Suprapubic skin (tissue), 4 donors: ENCODE results near the gene RPS6KA2. TPM values are rescaled to one million over a fixed set of nuclear protein-coding genes. Genes with fewer than 3 reads are reported as not detected.

Experiments used
- DNase-seq, 2 donors: peaks; one replicate each; pipeline ENCODE4 v3.0.0-alpha.2; 2019; ENCODE audit warnings: low spot score in 2 of 2
- H3K27ac ChIP-seq: fragments of 200-600 bp; sonication (generic); one replicate; pipeline ENCODE4 v1.5.1; 2019
- H3K27me3 ChIP-seq: fragments of 200-600 bp; sonication (generic); one replicate; pipeline ENCODE4 v1.5.1; 2019
- H3K36me3 ChIP-seq: fragments of 200-600 bp; sonication (generic); one replicate; pipeline ENCODE4 v1.5.1; 2019
- H3K4me1 ChIP-seq: fragments of 200-600 bp; sonication (generic); one replicate; pipeline ENCODE4 v1.5.1; 2019
- H3K4me3 ChIP-seq: fragments of 200-600 bp; sonication (generic); one replicate; pipeline ENCODE4 v1.5.1; 2019; ENCODE audit warnings: mild to moderate bottlenecking
- H3K9me3 ChIP-seq: fragments of 200-600 bp; sonication (generic); one replicate; pipeline ENCODE4 v1.5.1; 2019
- EP300 ChIP-seq: sonication (generic); formaldehyde crosslinking; IDR thresholded peaks from one replicate; pipeline ENCODE4 v1.6.1; 2017; ENCODE audit warnings: antibody characterized with exemption
- POLR2A ChIP-seq, 2 donors: fragments of 450-650 bp; IDR thresholded peaks; one replicate each; pipeline ENCODE4 v1.6.1; 2017; ENCODE audit warnings: antibody characterized with exemption in 2 of 2, mild to moderate bottlenecking in 2 of 2, moderate library complexity in 2 of 2
- POLR2AphosphoS5 ChIP-seq, 3 donors: sonication (generic); formaldehyde crosslinking; IDR thresholded peaks; one replicate each; pipeline ENCODE4 v1.6.1; 2017; ENCODE audit warnings: antibody characterized with exemption in 3 of 3
- WGBS: methylation state at CpG from one replicate; pipeline ENCODE4 v1.1.5; 2018; 5-methylcytosine and 5-hydroxymethylcytosine counted together
- total RNA-seq, 4 donors: library from RNA; depleted of rRNA; stranded (reverse); fragments of >200 nt; gene quantifications; one replicate each; pipeline ENCODE4 v1.1.0, GENCODE V29; 2016
- TF ChIP-seq, protein P1 (sequence below), 2 donors: fragments of 200-600 bp in 1 of 2; fragments of 450-650 bp in 1 of 2; sonication (generic) in 1 of 2; IDR thresholded peaks; one replicate each; pipeline ENCODE4 v1.5.1; 2016 to 2019; ENCODE audit warnings: antibody characterized with exemption in 2 of 2, mild to moderate bottlenecking in 1 of 2, moderate library complexity in 1 of 2

The RPS6KA2 gene
- total RNA-seq, 4 donors from 2014 or later, result 24.2 to 38.5 (median 32.3) TPM

DNA sequence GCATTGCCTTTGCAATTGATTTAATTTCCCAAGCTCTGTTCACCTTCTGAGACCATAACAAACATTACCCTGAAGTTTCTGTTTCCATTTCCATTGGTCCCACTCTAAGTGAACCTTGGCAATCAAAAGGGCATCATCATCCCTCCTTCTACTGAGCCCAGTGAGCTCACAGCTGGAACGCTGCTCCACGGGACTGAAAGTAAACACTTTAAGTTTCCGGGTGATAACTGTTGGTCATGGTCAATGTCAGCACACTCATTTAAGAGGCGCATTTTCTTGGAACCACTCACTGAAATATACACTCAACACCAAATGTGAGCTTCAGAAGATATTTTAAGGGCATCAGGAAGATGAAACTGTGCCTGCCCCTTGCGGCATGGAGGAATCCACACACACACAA is 37.1 kb upstream of the RPS6KA2 start:
- Histone ChIP-seq H3K27ac (no peak overlapping the region), H3K4me3 (no peak overlapping the region), H3K36me3 (no peaks in the 10 kb centered on the region), H3K27me3 (peaks cover 8% of the 10 kb centered on the region), H3K9me3 (no peaks in the 10 kb centered on the region), H3K4me1 (no peaks in the 10 kb centered on the region)
- peak in 1 of 2 donors; percentile 37 for DNase-seq
- WGBS, result 94% methylated on average over 5 of the region's 5 CpGs
- TF ChIP-seq, protein P1, sequence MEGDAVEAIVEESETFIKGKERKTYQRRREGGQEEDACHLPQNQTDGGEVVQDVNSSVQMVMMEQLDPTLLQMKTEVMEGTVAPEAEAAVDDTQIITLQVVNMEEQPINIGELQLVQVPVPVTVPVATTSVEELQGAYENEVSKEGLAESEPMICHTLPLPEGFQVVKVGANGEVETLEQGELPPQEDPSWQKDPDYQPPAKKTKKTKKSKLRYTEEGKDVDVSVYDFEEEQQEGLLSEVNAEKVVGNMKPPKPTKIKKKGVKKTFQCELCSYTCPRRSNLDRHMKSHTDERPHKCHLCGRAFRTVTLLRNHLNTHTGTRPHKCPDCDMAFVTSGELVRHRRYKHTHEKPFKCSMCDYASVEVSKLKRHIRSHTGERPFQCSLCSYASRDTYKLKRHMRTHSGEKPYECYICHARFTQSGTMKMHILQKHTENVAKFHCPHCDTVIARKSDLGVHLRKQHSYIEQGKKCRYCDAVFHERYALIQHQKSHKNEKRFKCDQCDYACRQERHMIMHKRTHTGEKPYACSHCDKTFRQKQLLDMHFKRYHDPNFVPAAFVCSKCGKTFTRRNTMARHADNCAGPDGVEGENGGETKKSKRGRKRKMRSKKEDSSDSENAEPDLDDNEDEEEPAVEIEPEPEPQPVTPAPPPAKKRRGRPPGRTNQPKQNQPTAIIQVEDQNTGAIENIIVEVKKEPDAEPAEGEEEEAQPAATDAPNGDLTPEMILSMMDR (IDR thresholded peaks at IDR 0.05), result no peak
- TF ChIP-seq POLR2AphosphoS5 (IDR thresholded peaks at IDR 0.05) (no peak), POLR2A (IDR thresholded peaks at IDR 0.05) (no peak), EP300 (no peak)

DNA sequence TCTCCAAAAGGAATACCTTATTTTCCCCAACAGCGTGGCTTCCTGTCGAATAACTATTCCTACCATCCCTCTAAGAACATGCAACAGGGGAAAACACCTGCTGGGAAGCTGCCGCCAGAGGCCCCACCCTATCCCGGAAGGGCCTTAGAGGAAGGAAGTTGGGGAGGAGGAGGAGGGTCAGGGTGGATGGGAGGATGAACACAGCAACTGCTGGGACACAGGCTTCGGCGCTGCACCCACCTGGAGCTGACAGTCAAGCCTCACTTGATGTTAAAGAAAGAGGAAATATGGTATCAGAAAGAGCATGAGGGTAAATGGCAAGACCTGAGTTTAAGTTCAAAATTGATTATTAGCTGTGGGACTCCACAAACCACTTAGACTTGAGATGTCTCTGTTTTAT is 36.5 kb upstream of the RPS6KA2 start:
- Histone ChIP-seq H3K9me3 (no peaks in the 10 kb centered on the region), H3K27me3 (peaks cover 5% of the 10 kb centered on the region), H3K36me3 (no peaks in the 10 kb centered on the region), H3K4me1 (no peaks in the 10 kb centered on the region), H3K27ac (no peak overlapping the region), H3K4me3 (no peak overlapping the region)
- WGBS, result 57% methylated on average over 6 of the region's 6 CpGs
- no peak for DNase-seq
- no peak for TF ChIP-seq POLR2AphosphoS5 (IDR thresholded peaks at IDR 0.05)
- no peak for TF ChIP-seq POLR2A (IDR thresholded peaks at IDR 0.05)
- TF ChIP-seq, protein P1 (IDR thresholded peaks at IDR 0.05), result no peak
- TF ChIP-seq EP300, result no peak

DNA sequence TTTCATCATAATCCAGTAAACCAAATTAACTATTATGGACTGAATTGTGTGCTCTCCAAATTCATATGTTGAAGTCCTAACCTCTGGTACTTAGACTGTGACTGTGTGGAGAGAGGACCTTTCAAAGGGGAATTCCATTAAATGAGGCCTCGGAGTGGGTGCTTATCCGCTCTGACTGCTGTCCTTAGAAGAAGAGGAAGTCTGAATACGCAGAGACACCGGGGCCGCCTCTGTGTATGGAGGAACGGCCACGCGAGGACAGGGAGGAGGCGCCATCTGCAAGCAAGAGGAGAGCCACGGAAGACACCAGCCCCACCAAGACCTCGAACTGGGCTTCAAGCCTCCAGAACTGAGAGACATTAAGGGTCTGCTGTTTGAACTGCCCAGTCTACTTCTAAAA is 35.6 kb upstream of the RPS6KA2 start:
- no peaks in the 10 kb centered on the region for H3K36me3 ChIP-seq
- no peaks in the 10 kb centered on the region for H3K9me3 ChIP-seq
- TF ChIP-seq, protein P1 (IDR thresholded peaks at IDR 0.05), result no peak
- no peak for TF ChIP-seq POLR2AphosphoS5 (IDR thresholded peaks at IDR 0.05)
- TF ChIP-seq POLR2A (IDR thresholded peaks at IDR 0.05), result no peak
- TF ChIP-seq EP300, result no peak
- 80% methylated on average over 11 of the region's 11 CpGs for WGBS
- no peak overlapping the region for H3K27ac ChIP-seq
- no peak overlapping the region for H3K4me3 ChIP-seq
- peaks cover under 1% of the 10 kb centered on the region for H3K27me3 ChIP-seq
- DNase-seq, result no peak
- no peaks in the 10 kb centered on the region for H3K4me1 ChIP-seq

DNA sequence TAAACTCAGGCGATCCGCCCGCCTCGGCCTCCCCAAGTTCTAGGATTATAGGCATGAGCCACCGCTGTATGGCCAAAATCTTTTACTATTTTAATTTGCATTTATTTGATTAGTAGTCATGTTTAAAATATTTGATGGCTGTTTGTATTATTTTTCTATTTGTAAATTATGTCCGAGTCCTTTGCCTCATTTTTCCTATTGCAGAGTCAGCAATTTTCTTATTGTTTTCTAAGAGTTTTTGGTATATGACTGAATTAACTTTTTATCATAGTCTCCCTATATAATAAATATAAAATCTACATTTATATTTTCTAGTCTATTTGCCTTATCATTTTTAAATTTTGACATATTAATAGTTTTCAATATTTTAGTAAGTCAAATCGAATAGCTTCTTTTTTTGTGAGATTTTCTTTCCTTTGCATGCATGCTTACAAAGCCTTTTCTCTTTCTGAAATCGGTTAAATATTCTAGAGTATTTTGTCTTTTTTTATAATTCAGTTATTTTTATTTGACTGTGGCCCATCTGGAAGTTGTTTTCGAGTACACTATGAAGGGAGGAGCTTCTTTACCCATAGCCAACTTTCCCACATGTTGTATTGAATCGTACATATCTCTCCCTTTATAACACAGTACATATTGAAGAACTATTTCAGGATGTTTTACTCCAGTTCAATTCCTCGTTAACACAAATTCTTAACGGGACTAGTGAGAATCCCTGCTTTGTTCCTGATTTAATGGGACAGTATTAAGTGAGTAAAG is 34.5 kb upstream of the RPS6KA2 start:
- Histone ChIP-seq H3K27ac (no peak overlapping the region), H3K4me1 (no peaks in the 10 kb centered on the region), H3K9me3 (no peaks in the 10 kb centered on the region), H3K27me3 (peaks cover 6% of the 10 kb centered on the region), H3K4me3 (no peak overlapping the region), H3K36me3 (no peaks in the 10 kb centered on the region)
- 72% methylated on average over 12 of the region's 12 CpGs for WGBS
- TF ChIP-seq EP300 (no peak), POLR2A (IDR thresholded peaks at IDR 0.05) (no peak), POLR2AphosphoS5 (IDR thresholded peaks at IDR 0.05) (no peak)
- TF ChIP-seq, protein P1 (IDR thresholded peaks at IDR 0.05), result no peak
- no peak for DNase-seq

DNA sequence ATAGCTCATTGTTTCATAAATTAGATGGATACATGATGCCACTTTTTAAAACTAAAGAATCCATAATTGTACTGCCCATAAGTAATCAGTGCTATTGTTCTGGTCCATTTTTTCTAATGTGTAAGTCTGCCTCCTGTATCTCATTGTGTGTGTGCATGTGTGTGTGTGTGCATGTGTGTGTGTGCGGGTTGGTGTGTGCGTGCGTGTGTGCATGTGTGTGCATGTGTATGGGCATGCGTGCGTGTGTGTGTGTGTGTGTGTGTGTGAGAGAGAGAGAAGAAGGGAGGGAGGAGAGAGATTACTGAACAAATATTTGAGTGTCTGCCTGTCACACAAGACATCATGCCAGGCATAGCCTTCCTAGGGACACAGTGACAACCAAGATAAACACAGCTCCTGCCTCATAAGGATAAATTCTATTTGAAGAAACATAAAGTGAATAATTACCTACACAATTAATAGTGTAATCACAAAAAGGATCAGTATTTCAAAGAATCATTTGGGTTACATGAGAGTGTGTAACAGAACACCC is 33.2 kb upstream of the RPS6KA2 start:
- H3K27ac ChIP-seq, result no peak overlapping the region
- peaks cover 18% of the 10 kb centered on the region for H3K27me3 ChIP-seq
- H3K4me3 ChIP-seq, result no peak overlapping the region
- 69% methylated on average over 5 of the region's 5 CpGs for WGBS
- TF ChIP-seq, protein P1 (IDR thresholded peaks at IDR 0.05), result no peak
- H3K4me1 ChIP-seq, result no peaks in the 10 kb centered on the region
- no peaks in the 10 kb centered on the region for H3K9me3 ChIP-seq
- H3K36me3 ChIP-seq, result no peaks in the 10 kb centered on the region
- no peak for DNase-seq
